Neuron (in vitro differentiated cells): ENCODE measurements around the gene ICAM3.

Experiments used
- H2AFZ ChIP-seq: one replicate; pipeline ENCODE4 v1.6.1; 2013; ENCODE audit warnings: low read depth, mild to moderate bottlenecking, inconsistent platforms, low read length, moderate library complexity
- H3K27me3 ChIP-seq: one replicate; pipeline ENCODE4 v1.6.1; 2013; ENCODE audit warnings: low read length; ENCODE audit not compliant: insufficient read depth
- H3K36me3 ChIP-seq: one replicate; pipeline ENCODE4 v1.6.1; 2013; ENCODE audit warnings: low read length; ENCODE audit not compliant: insufficient read depth
- H3K4me1 ChIP-seq: one replicate; pipeline ENCODE4 v1.6.1; 2013; ENCODE audit warnings: low read length; ENCODE audit not compliant: insufficient read depth
- H3K4me3 ChIP-seq: 2 replicates; pipeline ENCODE4 v1.5.1; 2013; ENCODE audit warnings: mild to moderate bottlenecking, low read length, moderate library complexity
- H3K9me3 ChIP-seq: one replicate; pipeline ENCODE4 v1.6.1; 2013; ENCODE audit warnings: low read length

The ICAM3 gene

DNA sequence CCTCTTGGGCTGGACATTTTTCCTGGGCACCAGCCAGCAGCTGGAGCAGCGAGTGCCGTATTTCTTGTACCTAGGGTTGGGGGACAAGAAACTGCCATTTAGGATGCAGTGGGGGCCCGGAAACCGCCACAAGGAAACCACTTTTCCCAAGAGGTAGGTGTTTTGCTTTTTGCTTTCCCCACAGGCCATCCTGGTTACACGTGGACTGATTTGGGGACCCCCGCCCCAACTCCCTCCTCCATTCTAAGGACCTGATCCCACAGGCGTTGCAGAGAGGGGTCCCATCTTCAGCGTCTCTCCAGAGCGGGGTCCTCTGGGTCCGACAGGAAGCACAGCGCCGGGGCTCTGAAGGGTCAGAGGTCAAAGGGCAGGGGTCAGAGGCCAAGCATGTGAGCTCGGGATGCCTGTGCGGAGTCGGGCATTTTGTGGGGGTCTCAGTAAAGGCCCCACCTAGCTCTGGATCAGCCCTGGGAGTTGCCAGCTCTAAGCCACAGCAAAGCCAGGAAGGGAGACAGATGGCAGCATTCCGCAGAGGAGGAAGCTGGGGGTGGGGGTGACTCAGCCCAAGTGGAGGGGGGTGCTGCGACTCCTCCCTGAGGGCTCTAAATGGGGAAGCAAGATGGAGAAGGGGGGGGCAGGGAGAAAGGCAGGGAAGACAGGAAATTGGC is 34.2 kb downstream of the ICAM3 start:
- H3K9me3 ChIP-seq = no peaks in the 10 kb centered on the region
- H3K36me3 ChIP-seq = peaks cover 3% of the 10 kb centered on the region
- H3K4me1 ChIP-seq = no peaks in the 10 kb centered on the region
- H3K27me3 ChIP-seq = no peaks in the 10 kb centered on the region
- H2AFZ ChIP-seq = no peak overlapping the region
- H3K4me3 ChIP-seq = no peak overlapping the region

- Histone ChIP-seq H3K36me3 (no peaks in the 10 kb centered on the region), H3K4me3 (no peak overlapping the region)
Measured at GRCh38 chr19:10299545-10300458, 39.6 kb downstream of the ICAM3 start.

DNA sequence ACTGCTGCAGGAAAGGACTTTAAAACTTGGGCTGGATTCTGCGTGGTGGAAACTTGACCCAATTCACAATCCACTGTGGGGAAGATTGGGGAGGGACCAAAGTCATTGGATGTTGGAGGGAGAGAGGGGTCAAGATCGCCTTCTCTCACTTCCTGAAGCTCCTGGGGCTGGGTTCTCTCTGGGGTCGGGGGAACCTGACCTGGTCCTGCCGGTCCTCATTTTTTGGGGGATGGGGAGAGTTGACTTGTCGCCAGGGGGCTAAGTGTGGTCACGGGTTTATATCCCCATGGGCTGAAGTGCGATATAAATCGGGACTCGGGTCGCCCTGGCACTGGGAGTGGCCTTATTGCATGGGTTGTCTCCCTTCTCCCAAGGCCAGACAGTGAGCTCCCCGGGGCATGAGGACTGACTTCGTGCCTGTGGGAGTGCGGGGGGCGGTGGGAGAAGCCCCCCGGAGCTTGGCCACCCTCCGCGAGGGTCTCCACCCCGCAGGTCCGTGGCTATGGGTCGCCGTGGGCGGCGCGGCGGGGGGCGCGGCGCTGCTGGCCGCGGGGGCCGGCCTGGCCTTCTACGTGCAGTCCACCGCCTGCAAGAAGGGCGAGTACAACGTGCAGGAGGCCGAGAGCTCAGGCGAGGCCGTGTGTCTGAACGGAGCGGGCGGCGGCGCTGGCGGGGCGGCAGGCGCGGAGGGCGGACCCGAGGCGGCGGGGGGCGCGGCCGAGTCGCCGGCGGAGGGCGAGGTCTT is 43.4 kb downstream of the ICAM3 start:
- peaks cover 35% of the 10 kb centered on the region for H3K27me3 ChIP-seq
- H3K4me1 ChIP-seq = peaks cover 15% of the 10 kb centered on the region
- peak overlapping the region; percentile 32 for H2AFZ ChIP-seq
- peaks cover 5% of the 10 kb centered on the region for H3K9me3 ChIP-seq
- no peaks in the 10 kb centered on the region for H3K36me3 ChIP-seq
- H3K4me3 ChIP-seq = peak overlapping the region; percentile 1

More at GRCh38 chr19:10299545-10300458, 39.6 kb downstream of the ICAM3 start:
- H3K9me3 ChIP-seq = no peaks in the 10 kb centered on the region
- peaks cover 13% of the 10 kb centered on the region for H3K27me3 ChIP-seq
- no peak overlapping the region for H2AFZ ChIP-seq
- H3K4me1 ChIP-seq = peaks cover 7% of the 10 kb centered on the region

- Histone ChIP-seq H3K36me3 (no peaks in the 10 kb centered on the region), H3K4me3 (no peak overlapping the region), H3K9me3 (peaks cover 5% of the 10 kb centered on the region), H2AFZ (no peak overlapping the region), H3K27me3 (peaks cover 41% of the 10 kb centered on the region), H3K4me1 (peaks cover 22% of the 10 kb centered on the region)
Measured at GRCh38 chr19:10295305-10295846, 44.0 kb downstream of the ICAM3 start.

- H3K9me3 ChIP-seq = peaks cover 5% of the 10 kb centered on the region
- H3K27me3 ChIP-seq = peaks cover 49% of the 10 kb centered on the region
- H3K4me1 ChIP-seq = peaks cover 30% of the 10 kb centered on the region
- no peak overlapping the region for H2AFZ ChIP-seq
- H3K36me3 ChIP-seq = no peaks in the 10 kb centered on the region
- no peak overlapping the region for H3K4me3 ChIP-seq
Measured at GRCh38 chr19:10294368-10294697, 45.1 kb downstream of the ICAM3 start.

- peaks cover 35% of the 10 kb centered on the region for H3K4me1 ChIP-seq
- no peak overlapping the region for H3K4me3 ChIP-seq
- peaks cover 5% of the 10 kb centered on the region for H3K9me3 ChIP-seq
- H3K27me3 ChIP-seq = peaks cover 49% of the 10 kb centered on the region
- no peak overlapping the region for H2AFZ ChIP-seq
- no peaks in the 10 kb centered on the region for H3K36me3 ChIP-seq
Measured at GRCh38 chr19:10293637-10294367, 45.6 kb downstream of the ICAM3 start.

- H3K9me3 ChIP-seq = peaks cover 5% of the 10 kb centered on the region
- peaks cover 36% of the 10 kb centered on the region for H3K4me1 ChIP-seq
- peak overlapping the region; percentile 65 for H2AFZ ChIP-seq
- H3K27me3 ChIP-seq = peaks cover 49% of the 10 kb centered on the region
- H3K4me3 ChIP-seq = peak overlapping the region; percentile 50
- H3K36me3 ChIP-seq = no peaks in the 10 kb centered on the region
Measured at GRCh38 chr19:10292789-10293636, 46.4 kb downstream of the ICAM3 start.

DNA sequence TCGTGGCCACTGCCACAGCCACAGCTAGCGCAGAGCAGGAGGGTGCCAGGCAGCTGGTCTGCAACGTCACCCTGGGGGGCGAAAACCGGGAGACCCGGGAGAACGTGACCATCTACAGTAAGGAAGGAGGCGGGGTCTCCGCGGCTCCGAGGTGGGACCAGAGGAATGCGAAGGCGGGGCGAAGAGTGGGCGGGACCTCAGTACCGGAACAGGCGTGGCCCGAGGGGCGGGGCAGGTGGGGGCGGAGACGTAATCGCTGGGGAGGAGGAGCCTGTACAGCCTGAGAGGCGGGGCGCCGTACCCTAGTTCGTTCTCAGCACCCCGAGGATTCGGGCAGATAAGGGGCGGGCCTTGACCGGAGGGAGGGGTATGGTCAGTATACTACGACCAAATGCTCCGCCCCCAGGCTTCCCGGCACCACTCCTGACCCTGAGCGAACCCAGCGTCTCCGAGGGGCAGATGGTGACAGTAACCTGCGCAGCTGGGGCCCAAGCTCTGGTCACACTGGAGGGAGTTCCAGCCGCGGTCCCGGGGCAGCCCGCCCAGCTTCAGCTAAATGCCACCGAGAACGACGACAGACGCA is 47.1 kb downstream of the ICAM3 start:
- Histone ChIP-seq H2AFZ (peak overlapping the region; percentile 65), H3K4me3 (peak overlapping the region; percentile 50), H3K9me3 (peaks cover 5% of the 10 kb centered on the region), H3K27me3 (peaks cover 49% of the 10 kb centered on the region), H3K36me3 (no peaks in the 10 kb centered on the region), H3K4me1 (peaks cover 36% of the 10 kb centered on the region)

GRCh38 chr19:10291554-10292205 is 47.7 kb downstream of the ICAM3 start:
- peaks cover 36% of the 10 kb centered on the region for H3K4me1 ChIP-seq
- H3K4me3 ChIP-seq = peak overlapping the region; percentile 50
- H2AFZ ChIP-seq = peak overlapping the region; percentile 65
- no peaks in the 10 kb centered on the region for H3K36me3 ChIP-seq
- peaks cover 49% of the 10 kb centered on the region for H3K27me3 ChIP-seq
- peaks cover 5% of the 10 kb centered on the region for H3K9me3 ChIP-seq

GRCh38 chr19:10290876-10291553 is 48.4 kb downstream of the ICAM3 start:
- H3K9me3 ChIP-seq = peaks cover 5% of the 10 kb centered on the region
- peak overlapping the region; percentile 50 for H3K4me3 ChIP-seq
- peaks cover 47% of the 10 kb centered on the region for H3K27me3 ChIP-seq
- H3K36me3 ChIP-seq = no peaks in the 10 kb centered on the region
- H2AFZ ChIP-seq = peak overlapping the region; percentile 65
- peaks cover 31% of the 10 kb centered on the region for H3K4me1 ChIP-seq
